Caco-2 (cell line): ENCODE results near the gene ZNRF3. TPM values are rescaled to one million over a fixed set of nuclear protein-coding genes. Genes with fewer than 3 reads are reported as not detected.

Experiments used
- BruUV-seq: library from RNA; stranded (reverse); fragments of 400-500 nt; replicated peaks from 2 replicates; lab custom pipeline; 2021; lab: Mats Ljungman, UMichigan
- CTCF ChIA-PET: fragments of 300-600 bp; sonication (Branson Sonifier 250); formaldehyde crosslinking; loops from one replicate; lab custom pipeline; 2022; ENCODE audit warnings: antibody characterized with exemption; lab: Charles Lee
- POLR2A ChIA-PET: fragments of 300-600 bp; sonication (Branson Sonifier 250); formaldehyde crosslinking; loops from one replicate; lab custom pipeline; 2022; ENCODE audit warnings: antibody characterized with exemption; lab: Charles Lee
- DNase-seq, 2 experiments: peaks; one replicate each; pipeline versions ENCODE4 v3.0.0 to v3.0.0-alpha.2; 2020 to 2022
- H3K27me3 ChIP-seq: replicated peaks from 2 replicates; pipeline ENCODE4 v1.6.0; 2011; ENCODE audit warnings: low read length; ENCODE audit not compliant: control insufficient read depth, insufficient read depth
- H3K36me3 ChIP-seq: 2 replicates; pipeline ENCODE4 v1.5.1; 2011; ENCODE audit warnings: low read length; ENCODE audit not compliant: control insufficient read depth, insufficient read depth
- H3K4me1 ChIP-seq: fragments of 250-450 bp; sonication (Bioruptor Pico); 2 replicates; pipeline ENCODE4 v1.5.1; 2020; ENCODE audit warnings: mild to moderate bottlenecking
- H3K4me3 ChIP-seq: 2 replicates; pipeline ENCODE4 v1.5.1; 2011; ENCODE audit warnings: low read depth, mild to moderate bottlenecking, control low read depth, low read length
- H3K9me3 ChIP-seq: fragments of 250-450 bp; sonication (Bioruptor Pico); 2 replicates; pipeline ENCODE4 v1.5.1; 2020; ENCODE audit warnings: mild to moderate bottlenecking, moderate library complexity
- H3K27ac Mint-ChIP-seq: one replicate; pipeline ENCODE4 v1.8.0; 2022; ENCODE audit warnings: mixed read lengths; ENCODE audit not compliant: unreplicated experiment
- H3K27me3 Mint-ChIP-seq: one replicate; pipeline ENCODE4 v1.8.0; 2022; ENCODE audit warnings: mixed read lengths; ENCODE audit not compliant: insufficient read depth, unreplicated experiment
- H3K36me3 Mint-ChIP-seq: one replicate; pipeline ENCODE4 v1.8.0; 2022; ENCODE audit warnings: mild to moderate bottlenecking, mixed read lengths; ENCODE audit not compliant: insufficient read depth, unreplicated experiment
- H3K4me1 Mint-ChIP-seq: one replicate; pipeline ENCODE4 v1.8.0; 2022; ENCODE audit warnings: low read depth, mixed read lengths; ENCODE audit not compliant: unreplicated experiment
- H3K4me3 Mint-ChIP-seq: one replicate; pipeline ENCODE4 v1.8.0; 2022; ENCODE audit warnings: mild to moderate bottlenecking, moderate library complexity, mixed read lengths; ENCODE audit not compliant: unreplicated experiment
- H3K9me3 Mint-ChIP-seq: one replicate; pipeline ENCODE4 v1.8.0; 2022; ENCODE audit warnings: mixed read lengths; ENCODE audit not compliant: unreplicated experiment
- CTCF ChIP-seq, 2 experiments: fragments of 200-600 bp in 1 of 2; IDR thresholded peaks; 1 replicate in 1 of 2; 2 replicates in 1 of 2; pipeline versions ENCODE4 v1.5.1 to v1.8.0; 2011 to 2022; ENCODE audit warnings: antibody characterized with exemption in 1 of 2, control low read depth in 1 of 2, inconsistent platforms in 1 of 2, low read depth in 1 of 2, low read length in 1 of 2, mild to moderate bottlenecking in 1 of 2, moderate library complexity in 1 of 2; ENCODE audit not compliant: insufficient read depth in 1 of 2, severe bottlenecking in 1 of 2, unreplicated experiment in 1 of 2
- intact Hi-C: fragments of 100-400 bp; cut with micrococcal nuclease; formaldehyde crosslinking; loops from one replicate; pipeline ENCODE4 v1.10.0; 2022; ENCODE audit not compliant: unreplicated experiment
- total RNA-seq: library from RNA; stranded (reverse); gene quantifications from 2 replicates; pipeline ENCODE4 v1.2.3, GENCODE V29; 2022

Gene ZNRF3
- total RNA-seq, 1 experiment from 2014 or later = 41.1 TPM

- Mint-ChIP-seq H3K4me1 (peaks cover 60% of the 10 kb centered on the region), H3K36me3 (peaks cover 29% of the 10 kb centered on the region), H3K9me3 (no peaks in the 10 kb centered on the region), H3K27me3 (no peaks in the 10 kb centered on the region), H3K4me3 (no peak overlapping the region), H3K27ac (no peak overlapping the region)
- Histone ChIP-seq H3K36me3 (no peaks in the 10 kb centered on the region), H3K4me1 (peaks cover 72% of the 10 kb centered on the region), H3K27me3 (no peaks in the 10 kb centered on the region), H3K9me3 (no peaks in the 10 kb centered on the region), H3K4me3 (no peak overlapping the region)
- POLR2A ChIA-PET = no interaction called here
- BruUV-seq = no TSS peak
- CTCF ChIA-PET = interaction anchor here (0.6 kb wide), 1 partner anchor 92 kb away, joined by 5 read pairs; no protein-coding TSS in a partner anchor
- TF ChIP-seq CTCF (IDR thresholded peaks at IDR 0.05; ENCODE audit: insufficient read depth in 1 of 2, low read depth in 1 of 2, low read length in 1 of 2, severe bottlenecking in 1 of 2, unreplicated experiment in 1 of 2) = no peak
- intact Hi-C loops = no loop called here
- no peak for DNase-seq
These were observed 94.8 kb downstream of the ZNRF3 start for GRCh38 chr22:28978158-28978557.

- no peak for TF ChIP-seq CTCF (IDR thresholded peaks at IDR 0.05; ENCODE audit: insufficient read depth in 1 of 2, low read depth in 1 of 2, low read length in 1 of 2, severe bottlenecking in 1 of 2, unreplicated experiment in 1 of 2)
- DNase-seq = no peak
- no peaks in the 10 kb centered on the region for H3K9me3 Mint-ChIP-seq
- POLR2A ChIA-PET = no interaction called here
- H3K4me3 Mint-ChIP-seq = no peak overlapping the region
- Histone ChIP-seq H3K9me3 (no peaks in the 10 kb centered on the region), H3K27me3 (no peaks in the 10 kb centered on the region), H3K36me3 (no peaks in the 10 kb centered on the region), H3K4me1 (peaks cover 81% of the 10 kb centered on the region), H3K4me3 (no peak overlapping the region)
- intact Hi-C loops = no loop called here
- H3K27ac Mint-ChIP-seq = peak overlapping the region; percentile 29
- no peaks in the 10 kb centered on the region for H3K27me3 Mint-ChIP-seq
- H3K36me3 Mint-ChIP-seq = peaks cover 27% of the 10 kb centered on the region
- CTCF ChIA-PET = no interaction called here
- peaks cover 69% of the 10 kb centered on the region for H3K4me1 Mint-ChIP-seq
- BruUV-seq = no TSS peak
These were observed 95.8 kb downstream of the ZNRF3 start for GRCh38 chr22:28978863-28979796.

DNA sequence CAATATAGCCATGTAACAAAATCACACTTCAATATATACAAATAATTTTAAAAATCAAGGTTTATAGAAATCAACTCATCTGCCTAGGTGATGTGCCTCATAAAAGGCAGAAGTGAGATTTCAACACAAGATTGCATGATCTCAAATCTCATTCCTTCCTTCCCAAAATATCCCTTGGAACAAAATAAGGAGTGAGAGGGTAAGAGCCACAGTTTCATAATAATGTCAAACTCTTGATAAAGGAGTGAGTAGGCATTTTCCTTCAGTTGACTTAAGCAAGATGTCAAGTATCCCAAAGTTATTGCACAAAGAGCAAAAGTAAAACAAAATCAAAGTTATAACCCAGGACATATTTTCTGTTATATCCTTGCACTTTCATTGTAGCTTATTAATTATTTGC lies 97.0 kb downstream of the ZNRF3 start:
- peaks cover 5% of the 10 kb centered on the region for H3K9me3 Mint-ChIP-seq
- no peak overlapping the region for H3K4me3 Mint-ChIP-seq
- intact Hi-C loops = no loop called here
- no peak overlapping the region for H3K27ac Mint-ChIP-seq
- no peaks in the 10 kb centered on the region for H3K36me3 ChIP-seq
- BruUV-seq = no TSS peak
- no peaks in the 10 kb centered on the region for H3K27me3 Mint-ChIP-seq
- POLR2A ChIA-PET = no interaction called here
- no peak overlapping the region for H3K4me3 ChIP-seq
- H3K4me1 ChIP-seq = peaks cover 93% of the 10 kb centered on the region
- no peak for TF ChIP-seq CTCF (IDR thresholded peaks at IDR 0.05; ENCODE audit: insufficient read depth in 1 of 2, low read depth in 1 of 2, low read length in 1 of 2, severe bottlenecking in 1 of 2, unreplicated experiment in 1 of 2)
- H3K27me3 ChIP-seq = no peaks in the 10 kb centered on the region
- peaks cover 79% of the 10 kb centered on the region for H3K4me1 Mint-ChIP-seq
- CTCF ChIA-PET = no interaction called here
- H3K36me3 Mint-ChIP-seq = peaks cover 28% of the 10 kb centered on the region
- no peaks in the 10 kb centered on the region for H3K9me3 ChIP-seq
- DNase-seq = no peak
